Immature natural killer cell (primary cell): ENCODE data around the gene ILDR1. TPM values are rescaled to one million over a fixed set of nuclear protein-coding genes. Genes with fewer than 3 reads are reported as not detected.

Source experiments
- DNase-seq, 3 donors: peaks; one replicate each; pipeline ENCODE4 v3.0.0; 2022; ENCODE audit warnings: mixed read lengths in 1 of 3
- H3K27ac Mint-ChIP-seq, 6 donors: one replicate each; pipeline ENCODE4 v1.8.0; 2020; ENCODE audit warnings: mixed read lengths in 6 of 6, mild to moderate bottlenecking in 5 of 6, inconsistent platforms in 4 of 6, moderate library complexity in 3 of 6
- H3K27me3 Mint-ChIP-seq, 3 donors: one replicate each; pipeline ENCODE4 v1.8.0; 2020 to 2021; ENCODE audit warnings: low read depth in 3 of 3, mild to moderate bottlenecking in 3 of 3, mixed read lengths in 3 of 3, moderate library complexity in 3 of 3, inconsistent platforms in 1 of 3
- H3K36me3 Mint-ChIP-seq, 3 donors: one replicate each; pipeline ENCODE4 v1.8.0; 2020; ENCODE audit warnings: mixed read lengths in 3 of 3, inconsistent platforms in 2 of 3, mild to moderate bottlenecking in 2 of 3
- H3K4me1 Mint-ChIP-seq, 2 donors: one replicate each; pipeline ENCODE4 v1.8.0; 2020; ENCODE audit warnings: inconsistent platforms in 2 of 2, mild to moderate bottlenecking in 2 of 2, mixed read lengths in 2 of 2, moderate library complexity in 1 of 2
- H3K4me3 Mint-ChIP-seq, 5 donors: one replicate each; pipeline ENCODE4 v1.8.0; 2020; ENCODE audit warnings: mild to moderate bottlenecking in 5 of 5, mixed read lengths in 5 of 5, inconsistent platforms in 3 of 5, moderate library complexity in 3 of 5
- H3K9me3 Mint-ChIP-seq, 6 donors: one replicate each; pipeline ENCODE4 v1.8.0; 2020; ENCODE audit warnings: mild to moderate bottlenecking in 6 of 6, mixed read lengths in 6 of 6, inconsistent platforms in 4 of 6, moderate library complexity in 3 of 6
- polyA plus RNA-seq, 3 donors: library from polyadenylated mRNA; unstranded; fragments of 300-500 nt; fragmentation: Illumina TruSeq; gene quantifications; one replicate each; pipeline ENCODE4 v1.2.3, GENCODE V29; 2021

The ILDR1 gene
- polyA plus RNA-seq, 3 donors from 2014 or later, result not detected

- H3K27me3 Mint-ChIP-seq, result peaks cover 0 to 4% (median 3%) of the 10 kb centered on the region in 3 donors
- H3K9me3 Mint-ChIP-seq, result no peaks in the 10 kb centered on the region
- H3K36me3 Mint-ChIP-seq, result no peaks in the 10 kb centered on the region
- H3K4me3 Mint-ChIP-seq, result no peak overlapping the region
- DNase-seq, result peak in 2 of 3 donors; percentile 3 to 9
- peaks cover 0 to 13% of the 10 kb centered on the region in 2 donors for H3K4me1 Mint-ChIP-seq
- H3K27ac Mint-ChIP-seq, result peak overlapping the region in 1 of 6 donors; percentile 49
Measured at GRCh38 chr3:121995161-121996137, 26.6 kb downstream of the ILDR1 start.

- Mint-ChIP-seq H3K27me3 (peaks cover 0 to 6% (median 4%) of the 10 kb centered on the region in 3 donors), H3K27ac (peak overlapping the region in 1 of 6 donors; percentile 59), H3K36me3 (no peaks in the 10 kb centered on the region), H3K4me1 (peaks cover 0 to 13% of the 10 kb centered on the region in 2 donors), H3K9me3 (no peaks in the 10 kb centered on the region), H3K4me3 (no peak overlapping the region)
- DNase-seq, result no peak
Measured at GRCh38 chr3:121994551-121994950, 27.5 kb downstream of the ILDR1 start.

DNA sequence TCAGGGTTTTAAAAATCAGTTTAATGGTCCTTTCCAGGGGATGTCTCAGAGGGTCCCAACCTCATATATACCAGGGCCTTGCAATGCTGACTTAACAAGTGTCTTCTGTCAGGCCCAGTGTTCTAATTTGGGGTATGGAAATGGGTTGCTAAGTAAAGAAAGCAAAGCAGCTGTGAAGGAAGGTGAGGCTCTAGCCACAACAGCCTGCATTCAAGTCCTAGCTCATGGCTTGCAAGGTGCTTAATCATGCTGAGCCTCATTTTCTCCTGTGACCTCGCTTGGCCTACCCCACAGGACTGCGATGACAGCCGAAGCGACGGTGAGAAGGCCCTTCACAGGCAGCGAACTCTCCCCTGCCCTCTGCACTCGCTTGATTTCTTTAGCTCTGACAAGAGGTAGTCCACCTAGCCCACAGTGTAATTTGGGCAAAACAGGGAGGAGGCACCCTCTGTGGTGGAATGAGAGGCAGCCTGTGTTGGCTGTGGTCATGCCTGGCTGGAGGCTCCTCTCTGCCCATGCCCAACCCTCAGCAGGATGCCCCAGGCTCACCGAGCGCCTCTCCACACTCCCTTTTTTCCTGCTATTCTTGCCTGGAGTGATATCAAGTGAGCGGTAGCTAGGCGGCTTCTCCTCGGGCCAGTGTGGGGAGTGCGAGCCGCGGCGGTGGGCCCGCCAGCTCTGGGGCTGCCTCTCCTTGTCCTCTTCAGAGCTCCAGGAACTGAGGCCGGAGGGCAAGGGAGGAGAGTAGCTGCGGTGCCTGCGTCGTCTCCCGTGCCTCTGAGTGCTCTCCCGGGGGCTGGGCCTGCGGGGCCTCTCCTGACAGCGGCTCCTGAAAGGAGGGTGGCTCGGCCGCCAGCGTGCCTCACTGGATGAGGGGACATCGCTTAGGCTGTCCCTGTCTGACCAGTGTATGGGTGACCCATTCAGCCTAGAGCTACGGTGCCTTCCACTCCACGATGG lies 29.2 kb downstream of the ILDR1 start:
- Mint-ChIP-seq H3K4me3 (no peak overlapping the region), H3K4me1 (peaks cover 0 to 13% of the 10 kb centered on the region in 2 donors), H3K27me3 (peaks cover 0 to 6% (median 4%) of the 10 kb centered on the region in 3 donors), H3K36me3 (no peaks in the 10 kb centered on the region), H3K27ac (no peak overlapping the region), H3K9me3 (peaks cover 0 to 3% (median 0%) of the 10 kb centered on the region in 6 donors)
- DNase-seq, result no peak

- H3K36me3 Mint-ChIP-seq, result no peaks in the 10 kb centered on the region
- no peak overlapping the region for H3K4me3 Mint-ChIP-seq
- H3K27ac Mint-ChIP-seq, result no peak overlapping the region
- peaks cover 0 to 5% (median 0%) of the 10 kb centered on the region in 6 donors for H3K9me3 Mint-ChIP-seq
- DNase-seq, result no peak
- peaks cover 0 to 6% (median 0%) of the 10 kb centered on the region in 3 donors for H3K27me3 Mint-ChIP-seq
- H3K4me1 Mint-ChIP-seq, result peaks cover 0 to 5% of the 10 kb centered on the region in 2 donors
Measured at GRCh38 chr3:121989943-121990342, 32.1 kb downstream of the ILDR1 start.

DNA sequence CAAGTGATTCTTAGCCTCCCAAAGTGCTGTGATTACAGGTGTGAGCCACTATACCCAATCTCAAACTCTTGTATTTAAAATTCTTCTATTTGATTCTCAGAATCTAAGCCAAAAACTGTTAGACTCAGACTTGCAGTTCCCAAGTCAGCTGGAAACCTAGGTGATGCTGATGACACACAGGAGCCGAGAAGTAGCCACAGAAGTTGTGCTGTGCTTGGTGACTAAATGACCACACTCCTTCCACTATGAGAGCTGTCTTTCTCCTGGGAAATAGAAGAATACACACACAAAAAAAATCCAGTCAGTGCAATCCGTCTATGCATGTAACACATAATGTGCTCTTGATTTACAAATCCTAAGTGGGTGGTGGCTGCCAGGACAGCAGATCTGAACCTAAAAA lies 33.9 kb downstream of the ILDR1 start:
- peaks cover 0 to 13% (median 1%) of the 10 kb centered on the region in 3 donors for H3K27me3 Mint-ChIP-seq
- DNase-seq, result no peak
- H3K36me3 Mint-ChIP-seq, result peaks cover 4 to 11% (median 6%) of the 10 kb centered on the region in 3 donors
- H3K9me3 Mint-ChIP-seq, result peaks cover 9 to 23% (median 13%) of the 10 kb centered on the region in 6 donors
- peaks cover 0 to 13% of the 10 kb centered on the region in 2 donors for H3K4me1 Mint-ChIP-seq
- no peak overlapping the region for H3K27ac Mint-ChIP-seq
- no peak overlapping the region for H3K4me3 Mint-ChIP-seq

GRCh38 chr3:121985846-121986245 lies 36.2 kb downstream of the ILDR1 start:
- Mint-ChIP-seq H3K4me3 (no peak overlapping the region), H3K36me3 (peaks cover 4 to 11% (median 6%) of the 10 kb centered on the region in 3 donors), H3K27ac (no peak overlapping the region), H3K9me3 (peaks cover 9 to 32% (median 16%) of the 10 kb centered on the region in 6 donors), H3K27me3 (peaks cover 0 to 13% (median 3%) of the 10 kb centered on the region in 3 donors), H3K4me1 (peaks cover 0 to 13% of the 10 kb centered on the region in 2 donors)
- DNase-seq, result no peak

DNA sequence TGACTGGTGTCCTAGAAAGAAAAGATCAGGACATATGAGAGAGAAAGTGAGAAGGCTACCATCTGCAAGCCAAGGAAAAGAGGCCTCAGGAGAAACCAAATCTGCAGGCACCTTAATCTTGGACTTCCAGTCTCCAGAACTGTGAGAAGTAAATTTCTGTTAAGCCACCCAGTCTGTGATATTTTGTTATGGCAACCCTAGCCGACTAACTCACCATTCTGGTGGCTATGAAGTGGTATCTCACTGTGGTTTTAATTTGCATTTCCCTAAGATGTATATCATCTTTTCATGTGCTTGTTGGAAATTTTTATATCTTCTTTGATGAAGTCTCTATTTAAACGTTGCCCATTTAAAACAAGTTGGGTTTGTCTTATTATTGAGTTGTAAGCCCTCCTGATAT lies 40.6 kb downstream of the ILDR1 start:
- Mint-ChIP-seq H3K27ac (no peak overlapping the region), H3K9me3 (peaks cover 6 to 42% (median 17%) of the 10 kb centered on the region in 6 donors), H3K4me1 (peaks cover 0 to 13% of the 10 kb centered on the region in 2 donors), H3K27me3 (peaks cover 0 to 11% (median 3%) of the 10 kb centered on the region in 3 donors), H3K36me3 (peaks cover 4 to 11% (median 6%) of the 10 kb centered on the region in 3 donors), H3K4me3 (no peak overlapping the region)
- DNase-seq, result peak in 2 of 3 donors; percentile 2 to 9

DNA sequence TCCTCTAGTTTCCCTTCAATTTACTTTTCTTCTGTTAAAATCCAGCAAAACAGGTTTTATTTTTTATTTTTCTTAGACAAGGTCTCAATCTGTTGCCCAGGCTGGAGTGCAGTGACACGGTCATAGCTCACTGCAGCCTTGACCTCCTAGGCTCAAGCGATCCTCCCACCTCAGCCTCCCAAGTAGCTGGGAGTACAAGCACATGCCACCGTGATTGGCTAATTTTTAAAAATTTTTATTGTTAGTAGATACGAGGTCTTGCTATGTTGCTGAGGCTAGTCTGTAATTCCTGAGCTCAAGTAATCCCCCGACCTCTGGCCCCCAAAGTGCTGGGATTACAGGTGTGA lies 41.6 kb downstream of the ILDR1 start:
- H3K27me3 Mint-ChIP-seq, result peaks cover 0 to 15% (median 3%) of the 10 kb centered on the region in 3 donors
- peaks cover 4 to 11% (median 6%) of the 10 kb centered on the region in 3 donors for H3K36me3 Mint-ChIP-seq
- no peak overlapping the region for H3K27ac Mint-ChIP-seq
- H3K4me3 Mint-ChIP-seq, result no peak overlapping the region
- H3K4me1 Mint-ChIP-seq, result peaks cover 0 to 13% of the 10 kb centered on the region in 2 donors
- peaks cover 6 to 41% (median 17%) of the 10 kb centered on the region in 6 donors for H3K9me3 Mint-ChIP-seq
- DNase-seq, result no peak

DNA sequence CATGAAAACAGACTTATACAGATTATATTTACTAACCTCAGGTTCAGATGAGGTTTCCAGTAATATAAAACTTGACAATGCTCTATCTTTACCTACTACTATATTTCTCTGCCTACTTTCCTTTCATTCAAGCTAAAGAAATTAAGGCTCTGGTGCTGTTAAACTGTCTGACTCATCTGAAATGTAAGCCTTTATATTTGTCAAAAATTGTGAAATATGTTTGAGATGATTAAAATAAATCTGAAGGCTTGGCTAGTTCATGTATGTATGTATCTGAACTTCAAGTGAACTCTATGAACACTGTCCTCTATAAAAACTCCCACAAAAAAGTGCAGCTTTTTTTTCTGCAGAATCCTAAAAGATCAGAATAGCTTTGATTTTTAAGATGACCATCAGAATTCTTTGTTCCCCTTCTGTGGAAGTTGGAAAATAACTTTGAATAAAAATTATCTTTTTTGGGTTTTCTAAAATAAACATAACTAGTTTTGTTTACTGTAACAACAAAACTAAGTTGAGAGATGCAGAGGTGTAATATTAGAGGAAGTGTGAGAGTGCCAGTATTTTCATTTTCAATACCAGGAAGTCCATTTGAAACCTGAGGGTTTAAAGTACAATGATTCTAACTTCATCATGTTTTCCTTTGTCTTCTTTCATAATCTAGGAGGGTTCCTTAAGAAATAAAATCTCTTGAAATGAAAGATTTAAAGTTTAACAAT lies 42.2 kb downstream of the ILDR1 start:
- H3K27me3 Mint-ChIP-seq, result peaks cover 0 to 15% (median 3%) of the 10 kb centered on the region in 3 donors
- peaks cover 6 to 36% (median 17%) of the 10 kb centered on the region in 6 donors for H3K9me3 Mint-ChIP-seq
- no peak overlapping the region for H3K4me3 Mint-ChIP-seq
- no peak overlapping the region for H3K27ac Mint-ChIP-seq
- H3K4me1 Mint-ChIP-seq, result peaks cover 0 to 8% of the 10 kb centered on the region in 2 donors
- DNase-seq, result no peak
- H3K36me3 Mint-ChIP-seq, result peaks cover 4 to 11% (median 6%) of the 10 kb centered on the region in 3 donors

- H3K4me3 Mint-ChIP-seq, result no peak overlapping the region
- H3K27me3 Mint-ChIP-seq, result peaks cover 0 to 12% (median 2%) of the 10 kb centered on the region in 3 donors
- H3K4me1 Mint-ChIP-seq, result peaks cover 0 to 1% of the 10 kb centered on the region in 2 donors
- H3K27ac Mint-ChIP-seq, result no peak overlapping the region
- no peak for DNase-seq
- peaks cover 3 to 30% (median 13%) of the 10 kb centered on the region in 6 donors for H3K9me3 Mint-ChIP-seq
- peaks cover under 1 to 7% (median 6%) of the 10 kb centered on the region in 3 donors for H3K36me3 Mint-ChIP-seq
Measured at GRCh38 chr3:121979246-121979645, 42.8 kb downstream of the ILDR1 start.

DNA sequence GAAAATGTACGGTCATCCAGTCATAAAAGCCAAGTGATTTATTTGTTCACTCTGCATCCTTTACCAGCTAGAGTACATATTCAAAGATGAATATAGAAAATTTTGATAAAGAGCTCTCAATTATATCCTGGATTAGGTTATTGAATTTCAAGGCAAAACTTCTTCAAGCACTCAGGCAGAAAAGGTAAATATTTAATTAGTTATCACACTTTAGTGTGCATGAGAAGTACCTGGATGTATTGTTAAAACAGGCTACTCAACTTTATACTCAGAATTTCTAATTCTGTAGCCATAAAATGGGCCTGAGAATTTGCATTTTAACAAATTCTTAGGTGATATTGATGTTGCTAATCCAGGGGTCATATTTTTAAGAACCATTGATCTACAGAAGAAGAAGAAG lies 45.3 kb downstream of the ILDR1 start:
- no peak for DNase-seq
- Mint-ChIP-seq H3K9me3 (peaks cover 0 to 14% (median under 1%) of the 10 kb centered on the region in 6 donors), H3K4me3 (no peak overlapping the region), H3K27ac (no peak overlapping the region), H3K36me3 (no peaks in the 10 kb centered on the region), H3K27me3 (peaks cover 0 to 9% (median 3%) of the 10 kb centered on the region in 3 donors), H3K4me1 (no peaks in the 10 kb centered on the region)

DNA sequence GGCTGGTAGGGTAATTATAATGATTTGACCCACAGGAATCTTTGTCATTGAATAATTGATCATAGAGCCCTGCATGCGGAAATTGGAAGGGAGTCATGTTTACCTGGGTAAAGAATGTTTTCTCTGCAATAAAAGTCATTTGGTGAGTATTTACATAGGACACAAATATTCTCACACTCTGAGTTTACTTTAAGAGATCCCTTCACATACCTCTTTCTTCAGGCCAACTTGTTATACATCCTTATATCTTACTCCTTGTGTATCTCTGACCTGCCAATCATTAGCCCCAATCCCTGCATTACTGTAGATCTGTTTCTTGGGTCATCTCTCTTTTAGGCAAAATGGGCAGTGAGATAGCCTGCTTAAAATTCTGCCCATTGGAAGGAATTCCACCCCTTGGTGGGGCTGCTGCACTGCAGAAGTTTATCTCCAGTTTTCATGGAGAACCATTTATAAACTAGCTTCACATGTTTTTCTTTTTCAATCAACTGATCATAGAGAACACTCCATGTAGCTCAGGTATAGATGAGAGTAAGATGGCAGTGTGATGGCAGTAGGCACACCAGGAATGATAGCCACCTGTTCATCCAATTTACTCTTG lies 46.2 kb downstream of the ILDR1 start:
- Mint-ChIP-seq H3K9me3 (peaks cover 0 to 14% (median under 1%) of the 10 kb centered on the region in 6 donors), H3K36me3 (no peaks in the 10 kb centered on the region), H3K4me1 (no peaks in the 10 kb centered on the region), H3K27me3 (peaks cover 0 to 9% (median 3%) of the 10 kb centered on the region in 3 donors), H3K27ac (no peak overlapping the region), H3K4me3 (no peak overlapping the region)
- DNase-seq, result no peak
